GM18873 (cell line): ENCODE data around the gene CATSPERZ.

Experiments used
- ATAC-seq: cut with Tn5 transposase; IDR thresholded peaks from one replicate; pipeline ENCODE4 v1.9.1; 2021; ENCODE audit warnings: mild to moderate bottlenecking, moderate library complexity, moderate number of reproducible peaks; ENCODE audit not compliant: unreplicated experiment, low FRiP score

Gene CATSPERZ

DNA sequence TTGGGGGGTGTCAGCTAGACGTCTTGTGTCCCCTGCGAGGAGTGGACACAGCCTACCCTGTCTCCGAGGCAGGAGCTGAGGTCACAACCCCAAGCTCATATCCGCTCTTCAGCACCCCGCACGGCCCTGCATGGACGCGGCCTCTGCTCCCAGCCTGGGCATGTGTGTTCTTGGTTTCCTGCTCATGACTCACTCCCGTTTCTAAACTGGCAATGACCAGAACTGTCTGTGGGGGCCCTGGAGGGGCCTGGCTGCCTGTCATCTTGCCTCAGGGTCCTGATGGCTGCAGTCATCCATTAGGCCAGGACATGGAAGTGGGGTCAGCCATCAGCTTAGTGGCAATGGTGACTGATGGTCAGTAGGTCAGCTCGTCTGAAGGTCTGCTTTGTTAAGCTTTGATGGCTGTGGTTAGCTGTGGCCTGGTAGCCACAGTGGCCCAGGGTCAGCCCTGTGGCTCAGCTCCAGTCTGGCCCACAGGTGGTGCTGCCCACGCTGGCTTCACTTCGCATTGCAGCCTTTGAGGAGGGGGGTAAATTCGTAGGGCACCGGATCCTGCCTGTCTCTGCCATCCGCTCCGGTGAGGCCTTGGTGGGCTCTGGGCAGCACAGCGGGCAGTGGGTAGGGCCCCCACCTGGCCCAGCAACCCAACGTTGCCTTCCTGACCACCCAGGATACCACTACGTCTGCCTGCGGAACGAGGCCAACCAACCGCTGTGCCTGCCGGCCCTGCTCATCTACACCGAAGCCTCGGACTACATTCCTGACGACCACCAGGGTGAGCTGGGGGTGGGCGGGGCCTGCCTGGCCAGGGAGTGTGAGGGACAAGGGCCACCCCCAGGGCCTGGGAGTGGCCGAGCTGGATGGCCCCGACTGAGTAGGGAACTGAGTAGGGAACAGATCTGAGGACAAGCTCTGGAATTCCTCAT lies 36.9 kb upstream of the CATSPERZ start:
- ATAC-seq, result no peak

GRCh38 chr11:64263947-64264317 lies 36.2 kb upstream of the CATSPERZ start:
- no peak for ATAC-seq

DNA sequence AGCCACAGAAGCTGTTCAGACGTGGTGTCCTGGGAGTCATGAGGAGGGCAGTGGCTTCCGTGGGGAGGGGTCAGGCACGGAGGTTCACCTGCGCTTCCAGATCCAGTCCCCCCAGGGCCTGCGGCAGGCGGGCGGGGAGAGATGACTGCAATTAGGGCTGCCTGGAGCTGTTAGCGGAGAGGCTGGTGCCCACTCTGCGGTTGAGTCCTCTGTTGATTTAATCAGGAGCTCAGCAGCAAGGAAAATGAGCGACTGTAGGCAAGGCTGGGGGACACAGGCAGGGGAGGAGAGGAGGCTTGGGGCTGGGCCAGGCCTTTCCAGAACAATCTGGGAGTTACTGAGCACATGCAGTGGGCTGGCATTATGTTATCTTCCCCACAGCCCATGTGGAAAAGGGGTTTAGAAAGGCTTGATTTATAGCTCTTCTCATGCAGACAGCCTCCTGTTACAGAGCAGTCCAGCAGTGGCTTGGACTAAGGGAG lies 35.7 kb upstream of the CATSPERZ start:
- ATAC-seq, result no peak

DNA sequence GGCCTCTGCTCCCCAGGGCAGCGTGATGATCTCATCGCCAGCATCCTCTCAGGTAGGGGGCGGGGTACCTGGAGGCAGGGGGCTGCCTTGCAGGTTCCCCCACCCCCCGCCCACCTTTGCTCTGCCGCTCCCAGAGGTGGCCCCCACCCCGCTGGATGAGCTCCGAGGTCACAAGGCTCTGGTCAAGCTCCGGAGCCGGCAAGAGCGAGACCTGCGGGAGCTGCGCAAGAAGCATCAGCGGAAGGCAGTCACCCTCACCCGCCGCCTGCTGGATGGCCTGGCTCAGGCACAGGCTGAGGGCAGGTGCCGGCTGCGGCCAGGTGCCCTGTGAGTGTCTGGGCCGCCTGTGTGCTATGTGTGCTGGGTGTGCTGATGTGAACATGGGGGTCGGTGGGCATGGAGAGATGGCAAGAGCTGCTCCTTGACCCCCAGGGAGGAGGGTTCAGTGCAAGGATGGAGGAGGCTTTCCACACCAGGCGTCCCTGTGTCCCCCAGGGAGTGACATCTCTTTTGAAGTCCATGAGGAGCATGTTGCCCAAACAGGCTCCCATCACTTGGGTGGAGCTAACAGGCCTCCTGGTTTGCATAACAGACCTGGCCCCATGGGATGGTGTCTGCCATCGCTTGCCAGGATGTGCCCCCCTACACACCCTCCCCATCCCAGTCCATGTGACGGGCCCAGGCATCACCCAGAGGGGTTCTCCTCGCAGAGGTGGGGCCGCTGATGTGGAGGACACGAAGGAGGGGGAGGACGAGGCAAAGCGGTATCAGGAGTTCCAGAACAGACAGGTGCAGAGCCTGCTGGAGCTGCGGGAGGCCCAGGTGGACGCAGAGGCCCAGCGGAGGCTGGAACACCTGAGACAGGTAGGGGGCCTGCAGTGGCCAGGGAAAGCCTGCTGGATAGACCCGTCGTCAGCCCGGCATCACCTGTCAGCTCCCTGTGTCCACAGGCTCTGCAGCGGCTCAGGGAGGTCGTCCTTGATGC lies 34.7 kb upstream of the CATSPERZ start:
- no peak for ATAC-seq

- ATAC-seq, result no peak
These were observed 33.8 kb upstream of the CATSPERZ start for GRCh38 chr11:64266339-64266738.

DNA sequence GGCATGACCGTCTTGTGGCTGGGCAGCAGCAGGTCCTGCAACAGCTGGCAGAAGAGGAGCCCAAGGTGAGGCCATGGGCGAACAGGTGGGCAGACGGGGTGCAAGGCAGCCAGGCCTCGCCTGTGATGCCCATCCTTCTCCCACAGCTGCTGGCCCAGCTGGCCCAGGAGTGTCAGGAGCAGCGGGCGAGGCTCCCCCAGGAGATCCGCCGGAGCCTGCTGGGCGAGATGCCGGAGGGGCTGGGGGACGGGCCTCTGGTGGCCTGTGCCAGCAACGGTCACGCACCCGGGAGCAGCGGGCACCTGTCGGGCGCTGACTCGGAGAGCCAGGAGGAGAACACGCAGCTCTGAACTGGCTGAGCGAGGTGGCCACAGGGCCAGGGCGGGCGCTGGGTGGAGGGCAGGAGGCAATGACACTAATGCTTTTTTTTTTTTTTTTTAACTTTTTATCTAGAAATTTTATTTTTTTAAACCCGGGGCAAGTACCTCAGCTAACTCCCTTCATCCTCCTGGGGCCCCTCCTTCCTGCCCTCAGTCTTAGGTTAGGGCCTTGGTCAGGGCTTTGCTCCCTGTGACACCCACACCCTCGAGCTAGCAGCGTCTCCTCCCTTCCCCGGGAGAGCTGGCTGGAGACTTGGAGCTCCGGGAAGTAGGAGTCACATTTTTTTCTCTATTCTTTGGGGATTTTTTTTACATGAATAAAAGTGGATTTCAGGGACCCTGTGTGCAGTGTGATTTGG lies 32.8 kb upstream of the CATSPERZ start:
- no peak for ATAC-seq

GRCh38 chr11:64268025-64268892 lies 31.9 kb upstream of the CATSPERZ start:
- no peak for ATAC-seq

DNA sequence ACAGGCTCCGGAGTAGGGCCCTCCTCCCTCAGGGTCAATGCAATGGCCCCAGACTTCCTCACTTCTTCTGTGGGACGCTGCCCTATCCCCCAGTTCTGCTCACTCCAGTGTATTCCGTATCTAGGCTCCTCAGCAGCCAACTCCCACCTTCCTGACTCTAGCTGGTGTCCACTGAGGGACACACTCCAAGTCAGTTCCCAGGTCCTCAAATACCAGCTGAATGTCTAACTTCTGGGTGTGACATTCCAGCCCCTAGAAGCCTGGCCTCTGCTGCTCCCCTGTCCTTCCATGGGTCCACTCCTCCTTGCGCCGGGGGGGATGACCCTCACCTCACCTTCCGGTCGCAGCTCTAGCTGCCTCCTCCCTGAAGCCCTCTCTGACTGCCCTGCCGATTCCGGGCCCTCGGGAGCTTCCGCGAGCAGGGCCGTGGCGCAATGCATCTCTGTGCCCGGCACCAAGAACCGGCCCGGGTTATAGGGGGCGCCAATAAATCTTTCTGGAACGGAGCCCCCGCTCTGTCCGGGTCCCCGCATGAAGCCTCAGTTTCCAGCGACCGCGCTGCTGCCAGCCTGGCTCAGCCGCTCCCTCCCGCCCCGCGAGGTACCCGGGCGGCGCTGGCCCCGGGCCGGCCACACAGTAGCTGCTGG lies 31.1 kb upstream of the CATSPERZ start:
- peak; percentile 3 for ATAC-seq

GRCh38 chr11:64269540-64270220 lies 30.5 kb upstream of the CATSPERZ start:
- peak; percentile 71 for ATAC-seq

GRCh38 chr11:64275031-64275800 lies 24.9 kb upstream of the CATSPERZ start:
- ATAC-seq, result no peak

GRCh38 chr11:64275841-64276240 lies 24.3 kb upstream of the CATSPERZ start:
- no peak for ATAC-seq

GRCh38 chr11:64276653-64277431 lies 23.3 kb upstream of the CATSPERZ start:
- ATAC-seq, result no peak

- ATAC-seq, result no peak
These were observed 21.5 kb upstream of the CATSPERZ start for GRCh38 chr11:64278576-64279190.

DNA sequence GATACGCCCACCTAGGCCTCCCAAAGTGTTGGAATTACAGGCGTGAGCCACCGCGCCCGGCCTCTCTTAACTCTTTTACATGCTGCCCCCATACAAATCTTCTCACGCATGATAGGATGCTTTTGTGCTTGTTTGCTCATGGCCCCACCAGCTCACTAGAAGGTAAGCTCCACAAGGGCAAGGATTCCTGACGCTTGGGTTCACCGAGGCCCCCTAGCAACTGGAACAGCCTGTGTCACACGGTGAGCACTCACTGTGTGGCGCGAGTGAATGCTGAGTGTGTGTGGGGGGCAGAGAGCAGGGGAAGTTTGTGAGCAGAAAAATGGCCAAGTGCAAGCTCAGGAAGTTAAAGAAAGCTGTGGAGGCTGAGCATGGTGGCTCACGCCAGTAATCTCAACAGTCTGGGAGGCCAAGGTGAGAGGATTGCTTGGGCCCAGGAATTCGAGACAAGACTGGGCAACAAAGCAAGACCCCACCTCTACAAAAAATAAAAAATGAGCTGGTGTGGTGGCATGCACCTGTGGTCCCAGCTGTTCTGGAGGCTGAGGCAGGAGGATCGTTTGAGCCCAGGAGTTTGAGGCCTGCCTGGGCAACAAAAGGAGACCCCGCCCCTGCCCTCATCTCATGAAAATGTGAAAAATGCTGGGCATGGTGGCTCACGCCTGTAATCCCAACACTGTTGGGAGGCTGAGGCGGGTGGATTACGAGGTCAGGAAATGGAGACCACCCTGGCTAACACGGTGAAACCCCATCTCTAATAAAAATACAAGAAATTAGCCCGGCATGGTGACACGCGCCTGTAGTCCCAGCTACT lies 18.0 kb upstream of the CATSPERZ start:
- ATAC-seq, result no peak

GRCh38 chr11:64283092-64283491 lies 17.1 kb upstream of the CATSPERZ start:
- no peak for ATAC-seq
